Fibroblast of lung (primary cell): ENCODE results near the gene PTPRU. TPM values are rescaled to one million over a fixed set of nuclear protein-coding genes. Genes with fewer than 3 reads are reported as not detected.

Source experiments
- DNase-seq, 2 donors: peaks; one replicate each; pipeline versions ENCODE4 v3.0.0 to v3.0.0-alpha.2; 2010; ENCODE audit warnings: low read depth in 2 of 2
- H2AFZ ChIP-seq: 2 replicates; pipeline ENCODE4 v1.5.1; 2012; ENCODE audit warnings: low read length, control low read depth, inconsistent platforms
- H3K27ac ChIP-seq: 2 replicates; pipeline ENCODE4 v1.5.1; 2011; ENCODE audit warnings: low read length, control low read depth; ENCODE audit not compliant: insufficient read depth
- H3K27me3 ChIP-seq: 2 replicates; pipeline ENCODE4 v1.5.1; 2011; ENCODE audit warnings: mild to moderate bottlenecking, low read length; ENCODE audit not compliant: control insufficient read depth, insufficient read depth
- H3K36me3 ChIP-seq: 2 replicates; pipeline ENCODE4 v1.5.1; 2011; ENCODE audit warnings: low read length; ENCODE audit not compliant: control insufficient read depth, insufficient read depth
- H3K4me1 ChIP-seq: 2 replicates; pipeline ENCODE4 v1.5.1; 2011; ENCODE audit warnings: low read length; ENCODE audit not compliant: control insufficient read depth, insufficient read depth; ENCODE audit errors: extremely low read depth
- H3K4me2 ChIP-seq: 2 replicates; pipeline ENCODE4 v1.5.1; 2011; ENCODE audit warnings: low read length, control low read depth; ENCODE audit not compliant: insufficient read depth; ENCODE audit errors: extremely low read depth
- H3K4me3 ChIP-seq, 4 experiments: fragments of 200-600 bp in 1 of 4; sonication (generic) in 1 of 4; replicated peaks in 1 of 4; 2 replicates each; pipeline ENCODE4 v1.5.1; 2011 to 2016; ENCODE audit warnings: low read length in 4 of 4, low read depth in 3 of 4, mild to moderate bottlenecking in 3 of 4, control low read depth in 2 of 4, inconsistent platforms in 1 of 4, mixed read lengths in 1 of 4; ENCODE audit not compliant: insufficient read depth in 1 of 4; ENCODE audit errors: control extremely low read depth in 1 of 4
- H3K79me2 ChIP-seq: 2 replicates; pipeline ENCODE4 v1.5.1; 2012; ENCODE audit warnings: mild to moderate bottlenecking, low read length, inconsistent platforms; ENCODE audit not compliant: control insufficient read depth, insufficient read depth
- H3K9ac ChIP-seq: 2 replicates; pipeline ENCODE4 v1.5.1; 2011; ENCODE audit warnings: mild to moderate bottlenecking, low read length, control low read depth; ENCODE audit not compliant: insufficient read depth
- H3K9me3 ChIP-seq: 2 replicates; pipeline ENCODE4 v1.5.1; 2012; ENCODE audit warnings: low read depth, low read length; ENCODE audit not compliant: control insufficient read depth, insufficient read depth
- H4K20me1 ChIP-seq: 2 replicates; pipeline ENCODE4 v1.5.1; 2011; ENCODE audit warnings: low read length; ENCODE audit not compliant: control insufficient read depth, insufficient read depth; ENCODE audit errors: extremely low read depth
- CTCF ChIP-seq, 2 donors: IDR thresholded peaks in 1 of 2; conservative IDR thresholded peaks in 1 of 2; 1 replicate in 1 of 2; 2 replicates in 1 of 2; pipeline ENCODE4 v1.5.1; 2011 to 2012; ENCODE audit warnings: low read length in 2 of 2, control low read depth in 1 of 2, inconsistent platforms in 1 of 2, low read depth in 1 of 2, mild to moderate bottlenecking in 1 of 2
- EZH2 ChIP-seq: IDR thresholded peaks from 2 replicates; pipeline ENCODE4 v1.5.1; 2012; ENCODE audit warnings: low read length, control low read depth, mild to moderate bottlenecking; ENCODE audit errors: missing control alignments
- polyA plus RNA-seq, 2 donors: library from polyadenylated mRNA; depleted of rRNA in 1 of 2; stranded (reverse) in 1 of 2; unstranded in 1 of 2; fragments of >200 nt; gene quantifications; 2 replicates each; pipeline ENCODE4 v1.2.1, GENCODE V29; 2011 to 2012; ENCODE audit warnings: missing spikeins in 1 of 2
- total RNA-seq: library from RNA; depleted of rRNA; stranded (reverse); fragments of >200 nt; gene quantifications from 2 replicates; pipeline ENCODE4 v1.2.1, GENCODE V29; 2014

The PTPRU gene
- total and polyA plus RNA-seq, 2 donors (not counting 1 experiment from before 2014, with no cell fraction given), result 1.4 to 25.8 TPM

GRCh38 chr1:29255134-29255666 lies 18.9 kb downstream of the PTPRU start:
- no peak overlapping the region for H3K9ac ChIP-seq
- no peaks in the 10 kb centered on the region for H3K79me2 ChIP-seq
- H2AFZ ChIP-seq, result no peak overlapping the region
- no peak for TF ChIP-seq EZH2
- no peaks in the 10 kb centered on the region for H3K9me3 ChIP-seq
- H3K27ac ChIP-seq, result no peak overlapping the region
- H3K27me3 ChIP-seq, result peaks cover 2% of the 10 kb centered on the region
- H3K4me2 ChIP-seq, result no peak overlapping the region
- no peaks in the 10 kb centered on the region for H3K36me3 ChIP-seq
- H3K4me3 ChIP-seq, result no peak overlapping the region
- no peaks in the 10 kb centered on the region for H3K4me1 ChIP-seq
- H4K20me1 ChIP-seq, result no peaks in the 10 kb centered on the region
- DNase-seq, result no peak

GRCh38 chr1:29256394-29256793 lies 20.1 kb downstream of the PTPRU start:
- H3K36me3 ChIP-seq, result no peaks in the 10 kb centered on the region
- no peaks in the 10 kb centered on the region for H3K79me2 ChIP-seq
- H3K9ac ChIP-seq, result no peak overlapping the region
- H3K4me3 ChIP-seq, result no peak overlapping the region
- H2AFZ ChIP-seq, result no peak overlapping the region
- TF ChIP-seq CTCF (conservative IDR thresholded peaks at IDR 0.05 in 1 of 2, IDR thresholded peaks at IDR 0.05 in 1 of 2; ENCODE audit: low read depth in 1 of 2, low read length in 2 of 2) (no peak), EZH2 (no peak)
- H3K9me3 ChIP-seq, result no peaks in the 10 kb centered on the region
- peaks cover 2% of the 10 kb centered on the region for H3K27me3 ChIP-seq
- H4K20me1 ChIP-seq, result no peaks in the 10 kb centered on the region
- H3K4me2 ChIP-seq, result no peak overlapping the region
- no peak overlapping the region for H3K27ac ChIP-seq
- no peak for DNase-seq
- no peaks in the 10 kb centered on the region for H3K4me1 ChIP-seq

- TF ChIP-seq CTCF (conservative IDR thresholded peaks at IDR 0.05 in 1 of 2, IDR thresholded peaks at IDR 0.05 in 1 of 2; ENCODE audit: low read depth in 1 of 2, low read length in 2 of 2) (peak in 1 of 2 donors; percentile 11), EZH2 (no peak)
- H3K9ac ChIP-seq, result no peak overlapping the region
- no peak overlapping the region for H3K4me3 ChIP-seq
- no peak overlapping the region for H3K27ac ChIP-seq
- H3K4me2 ChIP-seq, result no peak overlapping the region
- H4K20me1 ChIP-seq, result no peaks in the 10 kb centered on the region
- no peaks in the 10 kb centered on the region for H3K36me3 ChIP-seq
- H3K79me2 ChIP-seq, result no peaks in the 10 kb centered on the region
- peak; percentile 48 to 67 for DNase-seq
- no peaks in the 10 kb centered on the region for H3K9me3 ChIP-seq
- peaks cover 2% of the 10 kb centered on the region for H3K27me3 ChIP-seq
- H2AFZ ChIP-seq, result no peak overlapping the region
- no peaks in the 10 kb centered on the region for H3K4me1 ChIP-seq
Observed at GRCh38 chr1:29256979-29257804, 20.9 kb downstream of the PTPRU start.
